B cell (primary cell): ENCODE measurements around the gene DTNA. TPM values are rescaled to one million over a fixed set of nuclear protein-coding genes. Genes with fewer than 3 reads are reported as not detected.

Experiments used
- ATAC-seq: fragments of 200-7000 bp; cut with Tn5 transposase; one replicate; pipeline ENCODE4 v1.10.0; 2021; ENCODE audit warnings: low read depth, mild to moderate bottlenecking, moderate number of reproducible peaks, moderate library complexity
- CTCF ChIA-PET: fragments of 350-600 bp; sonication (Branson Sonifier 250); formaldehyde crosslinking; loops from one replicate; lab custom pipeline; 2021; ENCODE audit warnings: antibody characterized with exemption, inconsistent platforms; lab: Charles Lee
- POLR2A ChIA-PET: fragments of 350-600 bp; sonication (Branson Sonifier 250); formaldehyde crosslinking; loops from one replicate; lab custom pipeline; 2021; ENCODE audit warnings: antibody characterized with exemption; lab: Charles Lee
- DNase-seq: peaks from one replicate; pipeline ENCODE4 v3.0.0; 2013
- H2AFZ ChIP-seq: 2 replicates; pipeline ENCODE4 v1.6.1; 2012; ENCODE audit warnings: mild to moderate bottlenecking, low read depth, low read length; ENCODE audit not compliant: insufficient read depth, poor library complexity, severe bottlenecking
- H3K27ac ChIP-seq, 2 donors: 1 replicate in 1 of 2; 2 replicates in 1 of 2; pipeline ENCODE4 v1.5.1; 2012 to 2013; ENCODE audit warnings: low read length in 2 of 2, mild to moderate bottlenecking in 2 of 2, moderate library complexity in 1 of 2
- H3K27me3 ChIP-seq, 4 experiments: fragments of 200-600 bp in 1 of 4; sonication (generic) in 1 of 4; replicated peaks in 1 of 4; 1 replicate in 2 of 4; 2 replicates in 2 of 4; pipeline versions ENCODE4 v1.6.1 to v1.7.0; 2013 to 2016; ENCODE audit warnings: low read length in 3 of 4, mild to moderate bottlenecking in 2 of 4, mixed read lengths in 1 of 4, moderate library complexity in 1 of 4; ENCODE audit not compliant: insufficient read depth in 4 of 4, control insufficient read depth in 3 of 4; ENCODE audit errors: control extremely low read depth in 1 of 4
- H3K36me3 ChIP-seq, 2 experiments: replicated peaks in 1 of 2; 1 replicate in 1 of 2; 2 replicates in 1 of 2; pipeline versions ENCODE4 v1.6.1 to v1.7.1; 2013; ENCODE audit warnings: low read length in 1 of 2; ENCODE audit not compliant: insufficient read depth in 2 of 2, control insufficient read depth in 1 of 2; ENCODE audit errors: control extremely low read depth in 1 of 2, extremely low read depth in 1 of 2
- H3K4me1 ChIP-seq, 2 donors: fragments of 200-600 bp in 1 of 2; sonication (generic) in 1 of 2; 1 replicate in 1 of 2; 2 replicates in 1 of 2; pipeline versions ENCODE4 v1.5.1 to v1.6.1; 2013 to 2017; ENCODE audit warnings: low read length in 2 of 2; ENCODE audit not compliant: control insufficient read depth in 2 of 2, insufficient read depth in 2 of 2
- H3K4me2 ChIP-seq: replicated peaks from 2 replicates; pipeline ENCODE3; 2012; ENCODE audit warnings: mild to moderate bottlenecking, low read depth, low read length; ENCODE audit not compliant: poor library complexity, severe bottlenecking
- H3K4me3 ChIP-seq, 5 experiments: fragments of 200-600 bp in 1 of 5; sonication (generic) in 1 of 5; 1 replicate in 3 of 5; 2 replicates in 2 of 5; pipeline versions ENCODE4 v1.5.1 to v1.7.0; 2011 to 2016; ENCODE audit warnings: low read length in 4 of 5, mild to moderate bottlenecking in 4 of 5, low read depth in 2 of 5, control low read depth in 1 of 5, moderate library complexity in 1 of 5; ENCODE audit not compliant: insufficient read depth in 1 of 5; ENCODE audit errors: control extremely low read depth in 1 of 5, extremely low read depth in 1 of 5
- H3K79me2 ChIP-seq: fragments of 200-600 bp; sonication (generic); one replicate; pipeline ENCODE4 v1.6.0; 2016; ENCODE audit warnings: low read length; ENCODE audit not compliant: control insufficient read depth, insufficient read depth
- H3K9ac ChIP-seq: fragments of 200-600 bp; sonication (generic); 2 replicates; pipeline ENCODE4 v1.6.1; 2017; ENCODE audit warnings: mild to moderate bottlenecking, low read length, moderate library complexity
- H3K9me3 ChIP-seq, 3 donors: one replicate each; pipeline versions ENCODE4 v1.6.1 to v1.7.1; 2013; ENCODE audit warnings: low read length in 2 of 3; ENCODE audit not compliant: control insufficient read depth in 2 of 3, insufficient read depth in 1 of 3; ENCODE audit errors: control extremely low read depth in 1 of 3
- H4K20me1 ChIP-seq: 2 replicates; pipeline ENCODE4 v1.6.0; 2012; ENCODE audit warnings: mild to moderate bottlenecking, low read length; ENCODE audit not compliant: insufficient read depth, control insufficient read depth, poor library complexity, severe bottlenecking
- H3K27ac Mint-ChIP-seq: one replicate; pipeline ENCODE4 v1.8.0; 2021; ENCODE audit warnings: mixed read lengths
- H3K27me3 Mint-ChIP-seq: one replicate; pipeline ENCODE4 v1.8.0; 2021; ENCODE audit warnings: mixed read lengths
- H3K4me1 Mint-ChIP-seq: one replicate; pipeline ENCODE4 v1.8.0; 2021; ENCODE audit warnings: mixed read lengths
- H3K4me3 Mint-ChIP-seq: one replicate; pipeline ENCODE4 v1.8.0; 2021; ENCODE audit warnings: mixed read lengths
- H3K9me3 Mint-ChIP-seq: one replicate; pipeline ENCODE4 v1.8.0; 2022; ENCODE audit warnings: mixed read lengths; ENCODE audit not compliant: insufficient read depth
- EZH2 ChIP-seq: IDR thresholded peaks from 2 replicates; pipeline ENCODE4 v1.6.1; 2012; ENCODE audit warnings: borderline replicate concordance, low read depth, mild to moderate bottlenecking, moderate library complexity, low read length; ENCODE audit not compliant: insufficient read depth, poor library complexity, severe bottlenecking
- intact Hi-C: fragments of 100-400 bp; cut with micrococcal nuclease; formaldehyde crosslinking; loops from one replicate; pipeline ENCODE4 v1.10.0; 2022
- polyA plus RNA-seq: library from polyadenylated mRNA; depleted of rRNA; stranded (reverse); fragments of >200 nt; gene quantifications from 2 replicates; pipeline ENCODE4 v1.2.3, GENCODE V29; 2012
- total RNA-seq, 2 donors: library from RNA; stranded (reverse); fragments of 120-200 nt in 1 of 2; gene quantifications; 1 replicate in 1 of 2; 2 replicates in 1 of 2; pipeline versions ENCODE4 v1.2.3 to v1.2.4, GENCODE V29; 2013 to 2022
- TF ChIP-seq, protein P1 (sequence below): fragments of 200-600 bp; IDR thresholded peaks from one replicate; pipeline ENCODE4 v1.8.0; 2022; ENCODE audit warnings: antibody characterized with exemption, mild to moderate bottlenecking

DTNA gene
- total and polyA plus RNA-seq, 2 donors (not counting 1 experiment from before 2014, with no cell fraction given), result not detected

DNA sequence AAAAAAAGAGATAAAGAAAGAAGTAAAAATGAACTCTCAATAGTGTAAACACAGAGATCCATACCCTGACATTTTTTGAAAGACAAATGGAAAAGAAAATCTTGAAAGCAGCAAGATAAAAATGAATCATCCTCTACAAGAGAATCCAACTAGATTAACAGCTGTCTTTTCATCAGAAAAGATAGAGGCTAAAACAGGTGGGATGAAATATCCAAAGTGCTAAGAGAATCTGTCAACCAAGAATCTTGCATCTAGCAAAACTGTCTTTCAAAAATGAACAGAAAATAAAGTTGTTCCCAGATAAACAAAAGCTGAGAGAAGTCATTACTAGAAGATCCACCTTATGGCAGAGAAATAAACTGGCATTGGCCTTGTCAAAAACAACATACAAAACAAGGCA lies 213.8 kb downstream of the DTNA start:
- H3K4me3 Mint-ChIP-seq, result no peak overlapping the region
- ChIA-PET POLR2A (no interaction called here), CTCF (no interaction called here)
- ATAC-seq, result no peak
- Histone ChIP-seq H3K4me3 (no peak overlapping the region), H3K27me3 (peaks cover 0 to 3% (median 0%) of the 10 kb centered on the region in 4 experiments), H3K36me3 (no peaks in the 10 kb centered on the region), H3K4me2 (no peak overlapping the region), H3K9me3 (no peaks in the 10 kb centered on the region), H3K79me2 (no peaks in the 10 kb centered on the region), H3K9ac (no peak overlapping the region), H4K20me1 (no peaks in the 10 kb centered on the region), H3K27ac (no peak overlapping the region), H2AFZ (no peak overlapping the region), H3K4me1 (no peaks in the 10 kb centered on the region)
- intact Hi-C loops, result no loop called here
- TF ChIP-seq, protein P1, sequence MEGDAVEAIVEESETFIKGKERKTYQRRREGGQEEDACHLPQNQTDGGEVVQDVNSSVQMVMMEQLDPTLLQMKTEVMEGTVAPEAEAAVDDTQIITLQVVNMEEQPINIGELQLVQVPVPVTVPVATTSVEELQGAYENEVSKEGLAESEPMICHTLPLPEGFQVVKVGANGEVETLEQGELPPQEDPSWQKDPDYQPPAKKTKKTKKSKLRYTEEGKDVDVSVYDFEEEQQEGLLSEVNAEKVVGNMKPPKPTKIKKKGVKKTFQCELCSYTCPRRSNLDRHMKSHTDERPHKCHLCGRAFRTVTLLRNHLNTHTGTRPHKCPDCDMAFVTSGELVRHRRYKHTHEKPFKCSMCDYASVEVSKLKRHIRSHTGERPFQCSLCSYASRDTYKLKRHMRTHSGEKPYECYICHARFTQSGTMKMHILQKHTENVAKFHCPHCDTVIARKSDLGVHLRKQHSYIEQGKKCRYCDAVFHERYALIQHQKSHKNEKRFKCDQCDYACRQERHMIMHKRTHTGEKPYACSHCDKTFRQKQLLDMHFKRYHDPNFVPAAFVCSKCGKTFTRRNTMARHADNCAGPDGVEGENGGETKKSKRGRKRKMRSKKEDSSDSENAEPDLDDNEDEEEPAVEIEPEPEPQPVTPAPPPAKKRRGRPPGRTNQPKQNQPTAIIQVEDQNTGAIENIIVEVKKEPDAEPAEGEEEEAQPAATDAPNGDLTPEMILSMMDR, result no peak
- no peak for TF ChIP-seq EZH2
- DNase-seq, result no peak
- no peak overlapping the region for H3K27ac Mint-ChIP-seq
- peaks cover 31% of the 10 kb centered on the region for H3K27me3 Mint-ChIP-seq
- no peaks in the 10 kb centered on the region for H3K4me1 Mint-ChIP-seq
- H3K9me3 Mint-ChIP-seq, result no peaks in the 10 kb centered on the region

DNA sequence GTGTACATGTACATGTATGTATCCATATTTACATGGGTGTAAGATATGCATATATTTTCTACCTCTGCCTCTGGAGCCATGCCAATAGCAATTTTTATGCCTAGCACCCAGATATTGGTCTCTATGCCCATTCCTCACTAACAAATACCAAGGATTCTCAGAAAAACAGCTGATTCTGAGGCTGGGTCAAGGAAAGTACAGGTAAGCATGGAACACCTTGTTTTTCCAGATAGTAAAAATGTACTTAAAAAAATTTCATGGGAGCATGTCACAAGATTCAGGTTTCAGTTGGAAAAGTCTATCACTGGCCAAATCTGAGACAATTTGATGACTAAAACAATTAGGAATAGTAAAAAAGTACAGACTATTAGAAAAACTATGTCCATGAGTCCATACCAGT lies 216.6 kb downstream of the DTNA start:
- H3K4me3 Mint-ChIP-seq, result no peak overlapping the region
- TF ChIP-seq, protein P1, result no peak
- no peak for TF ChIP-seq EZH2
- H3K9ac ChIP-seq, result no peak overlapping the region
- DNase-seq (no peak), ATAC-seq (no peak)
- H3K4me3 ChIP-seq, result no peak overlapping the region
- no peaks in the 10 kb centered on the region for H3K9me3 ChIP-seq
- no peak overlapping the region for H3K4me2 ChIP-seq
- H2AFZ ChIP-seq, result no peak overlapping the region
- intact Hi-C loops, result no loop called here
- H4K20me1 ChIP-seq, result no peaks in the 10 kb centered on the region
- no peaks in the 10 kb centered on the region for H3K4me1 ChIP-seq
- H3K27me3 Mint-ChIP-seq, result peaks cover 18% of the 10 kb centered on the region
- CTCF ChIA-PET, result no interaction called here
- no peaks in the 10 kb centered on the region for H3K79me2 ChIP-seq
- POLR2A ChIA-PET, result no interaction called here
- H3K27ac Mint-ChIP-seq, result no peak overlapping the region
- no peaks in the 10 kb centered on the region for H3K4me1 Mint-ChIP-seq
- no peak overlapping the region for H3K27ac ChIP-seq
- peaks cover 0 to 3% (median 0%) of the 10 kb centered on the region in 4 experiments for H3K27me3 ChIP-seq
- H3K36me3 ChIP-seq, result no peaks in the 10 kb centered on the region
- no peaks in the 10 kb centered on the region for H3K9me3 Mint-ChIP-seq
